Forelimb muscle (tissue), 1 donor: ENCODE measurements around the gene C1QTNF9B. TPM values are rescaled to one million over a fixed set of nuclear protein-coding genes. Genes with fewer than 3 reads are reported as not detected.

ENCODE experiments used
- DNase-seq: peaks from one replicate; pipeline ENCODE4 v3.0.0-alpha.2; 2013; ENCODE audit warnings: low read depth
- polyA plus RNA-seq: library from polyadenylated mRNA; unstranded; fragments of 120-200 nt; gene quantifications from one replicate; pipeline ENCODE4 v1.2.1, GENCODE V29; 2013; ENCODE audit not compliant: insufficient read length

Gene C1QTNF9B
- polyA plus RNA-seq, 1 donor: 2.0 TPM

GRCh38 chr13:23859455-23859854, 37.8 kb downstream of the C1QTNF9B start:
- no peak for DNase-seq

GRCh38 chr13:23858546-23858945, 38.8 kb downstream of the C1QTNF9B start:
- DNase-seq: no peak

GRCh38 chr13:23856008-23856750, 41.1 kb downstream of the C1QTNF9B start:
- no peak for DNase-seq

GRCh38 chr13:23855360-23855759, 41.9 kb downstream of the C1QTNF9B start:
- DNase-seq: no peak

GRCh38 chr13:23852351-23852750, 45.0 kb downstream of the C1QTNF9B start:
- DNase-seq: no peak

- no peak for DNase-seq
These were observed 46.2 kb downstream of the C1QTNF9B start for GRCh38 chr13:23851106-23851505.

- DNase-seq: no peak
These were observed 47.2 kb downstream of the C1QTNF9B start for GRCh38 chr13:23850134-23850533.

- no peak for DNase-seq
These were observed 47.6 kb downstream of the C1QTNF9B start for GRCh38 chr13:23849670-23850069.

- DNase-seq: no peak
These were observed 48.6 kb downstream of the C1QTNF9B start for GRCh38 chr13:23848646-23849141.

GRCh38 chr13:23848019-23848418, 49.3 kb downstream of the C1QTNF9B start:
- DNase-seq: no peak

- no peak for DNase-seq
These were observed 49.8 kb downstream of the C1QTNF9B start for GRCh38 chr13:23847497-23847896.

GRCh38 chr13:23845105-23845725, 52.1 kb downstream of the C1QTNF9B start:
- no peak for DNase-seq

GRCh38 chr13:23844132-23844531, 53.2 kb downstream of the C1QTNF9B start:
- DNase-seq: no peak

GRCh38 chr13:23843436-23843835, 53.9 kb downstream of the C1QTNF9B start:
- DNase-seq: no peak

- DNase-seq: no peak
These were observed 54.9 kb downstream of the C1QTNF9B start for GRCh38 chr13:23842406-23842805.

Other genes starting within 250 kb of the C1QTNF9B start
- gene MIPEP, start 8.1 kb downstream of the C1QTNF9B start, polyA plus RNA-seq: 7.9 TPM